Measurements from ENCODE around the gene PKP3. TPM values are rescaled to one million over a fixed set of nuclear protein-coding genes. Genes with fewer than 3 reads are reported as not detected.
"Not testable (repeated sequence)": the region's sequence is repeated elsewhere in the genome, so short reads cannot be mapped to it uniquely, and the experiment has no call there.

The PKP3 gene
- total RNA-seq, 1 donor from 2014 or later: not detected

DNA sequence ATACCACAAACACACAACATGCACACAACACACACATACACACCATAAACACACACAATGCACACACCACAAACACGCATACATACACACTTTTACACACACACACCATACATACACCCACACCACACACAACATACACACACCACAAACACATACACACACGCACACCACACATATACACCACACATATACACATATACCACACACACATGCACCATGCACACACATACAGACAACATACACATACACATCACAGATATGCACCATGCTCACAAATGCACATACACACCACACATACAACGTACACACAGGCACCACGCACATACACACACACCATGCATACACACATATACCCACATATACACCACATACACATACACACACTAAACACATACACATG, 36.4 kb upstream of the PKP3 start:
- intact Hi-C loops (cut with micrococcal nuclease): loop anchor here (5.0 kb wide), 4 partner anchors 70 to 150 kb away; partner anchors contain the start of genes PGGHG, PSMD13, RNH1 and SIRT3
- no peak overlapping the region for H3K4me3 Mint-ChIP-seq
- peaks cover 19% of the 10 kb centered on the region for H3K4me1 Mint-ChIP-seq (ENCODE audit: low read depth)
- H3K9me3 Mint-ChIP-seq: no peaks in the 10 kb centered on the region
- no peaks in the 10 kb centered on the region for H3K36me3 Mint-ChIP-seq (ENCODE audit: low read depth)
- peaks cover 3% of the 10 kb centered on the region for H3K27me3 Mint-ChIP-seq (ENCODE audit: insufficient read depth)
- no peak for DNase-seq (ENCODE audit: low spot score)
- H3K27ac Mint-ChIP-seq: no peak overlapping the region

DNA sequence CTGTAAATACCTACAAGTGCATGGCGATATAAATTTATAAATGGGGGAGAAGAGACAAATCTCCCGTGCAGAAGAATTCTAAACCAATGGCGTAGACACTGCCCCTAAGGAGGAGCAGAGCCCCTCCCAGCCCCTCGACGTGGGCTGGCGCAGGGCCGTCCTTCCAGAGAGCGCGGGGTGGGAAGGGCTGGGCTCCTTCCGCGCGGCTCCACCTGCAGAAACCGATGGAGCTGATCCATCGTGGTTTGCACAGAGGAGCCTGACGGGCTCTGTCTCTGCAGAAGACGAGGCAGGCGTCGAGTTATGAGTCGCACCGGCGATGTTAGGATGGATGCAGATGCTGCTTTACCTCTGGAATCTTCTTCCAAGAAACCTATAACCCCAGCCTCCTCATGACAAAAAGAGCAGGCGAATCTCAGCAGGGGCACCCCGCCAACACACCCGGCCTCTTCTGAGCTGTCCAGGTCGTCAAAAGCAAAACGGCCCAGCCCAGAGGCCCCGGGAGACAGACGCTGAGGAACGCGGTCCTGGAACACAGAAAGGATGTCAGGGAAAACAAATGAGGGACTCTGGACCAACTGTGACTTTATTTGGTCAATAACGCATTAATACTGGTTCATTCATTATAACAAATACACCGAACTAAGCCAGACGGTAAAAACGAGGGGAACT, 35.7 kb upstream of the PKP3 start:
- peaks cover 3% of the 10 kb centered on the region for H3K27me3 Mint-ChIP-seq (ENCODE audit: insufficient read depth)
- no peak for DNase-seq (ENCODE audit: low spot score)
- no peaks in the 10 kb centered on the region for H3K9me3 Mint-ChIP-seq
- no peak overlapping the region for H3K4me3 Mint-ChIP-seq
- intact Hi-C loops (cut with micrococcal nuclease): loop anchor here (5.0 kb wide), 4 partner anchors 71 to 149 kb away; partner anchors contain the start of genes PGGHG, PSMD13, RNH1 and SIRT3
- no peak overlapping the region for H3K27ac Mint-ChIP-seq
- H3K4me1 Mint-ChIP-seq (ENCODE audit: low read depth): peaks cover 13% of the 10 kb centered on the region
- no peaks in the 10 kb centered on the region for H3K36me3 Mint-ChIP-seq (ENCODE audit: low read depth)

DNA sequence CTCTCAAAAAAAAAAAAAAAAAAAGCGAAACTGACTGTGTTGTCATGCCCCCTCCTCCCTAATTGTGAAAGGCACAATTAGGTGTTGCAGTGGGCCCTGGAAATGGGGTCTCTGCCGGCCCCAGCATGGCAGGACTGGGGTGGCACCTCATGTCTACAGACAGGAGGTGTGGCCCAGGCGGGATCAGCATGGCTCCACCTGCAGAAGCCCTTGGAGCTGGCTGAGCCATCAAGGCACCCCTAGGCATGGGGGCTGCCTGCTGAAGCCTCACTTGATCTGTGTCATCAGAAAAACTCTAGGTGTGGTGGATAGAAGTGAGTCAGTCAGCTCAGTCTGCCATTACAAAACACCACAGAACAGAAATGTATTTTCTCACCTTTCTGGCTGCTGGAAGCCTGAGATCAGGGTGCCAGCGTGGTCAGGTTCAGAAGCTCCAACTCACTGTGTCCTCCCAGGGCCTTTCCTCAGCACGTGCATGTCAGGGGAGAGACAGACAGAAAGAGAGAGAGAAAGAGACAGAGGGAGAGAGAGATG, 34.8 kb upstream of the PKP3 start:
- Mint-ChIP-seq H3K36me3 (ENCODE audit: low read depth) (no peaks in the 10 kb centered on the region), H3K27ac (peak overlapping the region; percentile 20), H3K27me3 (ENCODE audit: insufficient read depth) (peaks cover 3% of the 10 kb centered on the region), H3K4me1 (ENCODE audit: low read depth) (peaks cover 6% of the 10 kb centered on the region), H3K9me3 (no peaks in the 10 kb centered on the region), H3K4me3 (no peak overlapping the region)
- no peak for DNase-seq (ENCODE audit: low spot score)
- intact Hi-C loops (cut with micrococcal nuclease): loop anchor here (5.0 kb wide), 4 partner anchors 72 to 148 kb away; partner anchors contain the start of genes PGGHG, PSMD13, RNH1 and SIRT3

DNA sequence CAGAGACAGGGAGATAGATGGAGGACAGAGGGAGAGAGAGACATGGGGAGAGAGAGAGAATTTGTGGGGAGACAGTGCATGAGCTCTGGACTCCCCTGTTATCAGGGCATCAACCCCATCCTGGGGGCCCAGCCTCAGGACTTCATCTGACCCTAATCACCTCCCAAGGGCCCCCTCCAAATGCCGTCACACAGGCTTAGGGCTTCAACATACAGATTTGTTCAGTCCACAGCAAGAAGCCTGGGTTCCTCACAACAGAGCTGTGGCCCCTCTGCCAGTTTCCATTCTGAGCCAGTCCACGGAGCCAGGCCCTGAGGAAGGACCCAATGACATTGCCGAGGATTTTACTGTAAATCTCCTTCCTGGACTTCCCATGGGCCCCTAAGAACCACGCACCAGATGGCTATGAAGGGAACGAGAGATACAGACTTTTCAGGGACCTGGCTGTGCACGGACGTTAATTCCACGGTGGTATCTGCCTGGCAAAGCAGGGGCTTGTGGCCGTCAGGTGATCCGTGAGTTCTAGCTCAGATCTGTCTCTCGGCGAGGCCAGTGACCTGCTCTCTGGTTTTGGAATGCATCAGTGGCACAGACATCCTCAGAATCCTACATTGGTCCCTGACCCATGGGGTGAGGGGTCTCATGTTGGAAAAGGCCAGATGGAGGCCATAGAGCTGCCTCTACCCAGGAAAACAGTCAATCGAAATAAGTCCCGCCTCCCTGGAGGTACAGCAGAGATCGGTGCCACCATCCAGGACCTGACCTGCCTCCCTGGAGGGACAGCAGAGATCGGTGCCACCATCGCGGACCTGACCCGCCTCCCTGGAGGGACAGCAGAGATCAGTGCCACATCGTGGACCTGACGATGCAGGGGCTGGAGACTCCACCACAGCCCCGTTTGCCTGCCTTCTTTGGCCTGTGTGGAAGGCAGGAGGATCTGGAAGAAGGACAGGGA, 33.4 kb upstream of the PKP3 start:
- Mint-ChIP-seq H3K4me1 (ENCODE audit: low read depth) (no peaks in the 10 kb centered on the region), H3K27ac (no peak overlapping the region), H3K4me3 (no peak overlapping the region), H3K9me3 (no peaks in the 10 kb centered on the region), H3K27me3 (ENCODE audit: insufficient read depth) (peaks cover 3% of the 10 kb centered on the region), H3K36me3 (ENCODE audit: low read depth) (no peaks in the 10 kb centered on the region)
- no peak for DNase-seq (ENCODE audit: low spot score)
- intact Hi-C loops (cut with micrococcal nuclease): no loop called here

DNA sequence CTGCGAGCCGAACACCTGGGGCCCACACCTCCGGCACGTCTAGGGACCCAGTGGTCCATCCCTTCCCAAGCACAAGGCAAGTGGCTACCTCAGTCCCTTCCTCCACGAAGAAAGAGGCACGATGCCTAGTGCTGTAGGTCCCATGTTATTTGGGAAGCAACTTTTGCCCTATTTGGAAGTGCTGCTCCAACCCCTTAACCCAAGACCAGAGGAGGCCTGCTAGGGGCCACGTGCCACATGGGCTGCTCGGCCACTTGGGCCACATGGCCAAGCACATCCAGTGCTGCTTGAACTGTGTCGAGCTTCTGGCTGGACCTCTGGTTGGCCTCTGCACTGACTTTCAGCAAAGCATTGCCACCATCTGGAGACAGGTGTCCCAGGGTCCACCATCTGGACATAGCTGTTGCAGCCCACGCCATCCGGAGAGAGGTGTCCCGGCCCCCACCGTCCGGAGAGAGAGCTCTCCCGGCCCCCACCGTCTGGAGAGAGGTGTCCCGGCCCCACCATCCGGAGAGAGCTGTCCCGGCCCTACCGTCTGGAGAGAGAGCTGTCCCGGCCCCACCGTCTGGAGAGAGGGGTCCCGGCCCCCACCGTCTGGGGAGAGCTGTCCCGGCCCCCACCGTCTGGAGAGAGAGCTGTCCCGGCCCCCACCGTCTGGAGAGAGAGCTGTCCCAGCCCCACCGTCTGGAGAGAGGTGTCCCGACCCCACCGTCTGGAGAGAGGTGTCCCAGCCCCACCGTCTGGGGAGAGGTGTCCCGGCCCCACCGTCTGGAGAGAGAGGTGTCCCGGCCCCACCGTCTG, 31.2 kb upstream of the PKP3 start:
- Mint-ChIP-seq H3K27ac (no peak overlapping the region), H3K4me3 (no peak overlapping the region), H3K36me3 (ENCODE audit: low read depth) (no peaks in the 10 kb centered on the region), H3K9me3 (no peaks in the 10 kb centered on the region), H3K27me3 (ENCODE audit: insufficient read depth) (peaks cover 25% of the 10 kb centered on the region), H3K4me1 (ENCODE audit: low read depth) (no peaks in the 10 kb centered on the region)
- DNase-seq (ENCODE audit: low spot score): no peak
- intact Hi-C loops (cut with micrococcal nuclease): no loop called here

DNA sequence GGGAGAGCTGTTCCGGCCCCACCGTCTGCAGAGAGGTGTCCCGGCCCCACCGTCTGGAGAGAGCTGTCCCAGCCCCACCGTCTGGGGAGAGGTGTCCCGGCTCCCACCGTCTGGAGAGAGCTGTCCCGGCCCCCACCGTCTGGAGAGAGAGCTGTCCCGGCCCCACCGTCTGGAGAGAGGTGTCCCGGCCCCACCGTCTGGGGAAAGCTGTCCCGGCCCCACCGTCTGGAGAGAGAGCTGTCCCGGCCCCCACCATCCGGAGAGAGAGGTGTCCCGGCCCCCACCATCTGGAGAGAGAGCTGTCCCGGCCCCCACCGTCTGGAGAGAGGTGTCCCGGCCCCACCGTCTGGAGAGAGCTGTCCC, 30.6 kb upstream of the PKP3 start:
- H3K27me3 Mint-ChIP-seq (ENCODE audit: insufficient read depth): peaks cover 31% of the 10 kb centered on the region
- H3K4me3 Mint-ChIP-seq; H3K9me3 Mint-ChIP-seq; intact Hi-C loops (cut with micrococcal nuclease); DNase-seq (ENCODE audit: low spot score); H3K27ac Mint-ChIP-seq; H3K4me1 Mint-ChIP-seq (ENCODE audit: low read depth); H3K36me3 Mint-ChIP-seq (ENCODE audit: low read depth): not testable (repeated sequence)

DNA sequence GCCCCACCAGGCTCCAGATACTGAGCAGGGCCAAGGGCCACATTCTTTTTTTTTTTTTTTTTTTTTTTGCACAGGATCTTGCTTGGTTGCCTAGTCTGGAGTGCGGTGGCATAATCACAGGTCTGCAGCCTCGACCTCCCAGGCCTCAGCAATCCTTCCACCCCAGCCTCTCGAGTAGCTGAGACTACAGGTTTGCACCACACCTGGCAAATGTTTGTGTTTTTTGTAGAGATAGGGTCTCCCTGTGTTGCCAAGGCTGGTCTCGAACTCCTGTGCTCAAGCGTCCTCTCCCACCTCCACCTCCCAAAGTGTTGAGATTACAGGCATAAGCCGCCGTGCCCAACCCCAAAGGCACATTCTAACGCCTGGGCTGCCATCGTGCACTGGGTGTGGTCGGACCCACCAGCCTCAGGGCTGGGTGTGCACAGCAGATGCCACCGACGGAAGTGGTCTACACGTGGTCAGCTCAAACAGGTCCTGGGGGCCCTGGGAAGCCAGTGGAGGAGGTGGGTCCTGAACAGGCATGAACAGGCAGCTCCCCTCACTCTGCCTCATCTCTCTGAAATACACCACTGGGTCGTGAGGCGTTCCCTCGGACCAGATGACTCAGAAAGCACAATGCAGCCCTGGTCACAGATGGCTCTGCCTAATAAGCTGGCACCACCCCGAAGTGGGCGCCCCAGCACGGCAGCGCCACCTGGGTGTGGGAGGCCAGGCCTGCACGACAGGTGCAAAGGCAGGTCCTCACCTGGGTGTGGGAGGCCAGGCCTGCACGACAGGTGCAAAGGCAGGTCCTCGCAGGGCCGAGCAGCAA, 29.9 kb upstream of the PKP3 start:
- no peak overlapping the region for H3K27ac Mint-ChIP-seq
- H3K4me3 Mint-ChIP-seq: no peak overlapping the region
- no peak for DNase-seq (ENCODE audit: low spot score)
- peaks cover 34% of the 10 kb centered on the region for H3K27me3 Mint-ChIP-seq (ENCODE audit: insufficient read depth)
- H3K9me3 Mint-ChIP-seq: no peaks in the 10 kb centered on the region
- no peaks in the 10 kb centered on the region for H3K36me3 Mint-ChIP-seq (ENCODE audit: low read depth)
- intact Hi-C loops (cut with micrococcal nuclease): no loop called here
- no peaks in the 10 kb centered on the region for H3K4me1 Mint-ChIP-seq (ENCODE audit: low read depth)

DNA sequence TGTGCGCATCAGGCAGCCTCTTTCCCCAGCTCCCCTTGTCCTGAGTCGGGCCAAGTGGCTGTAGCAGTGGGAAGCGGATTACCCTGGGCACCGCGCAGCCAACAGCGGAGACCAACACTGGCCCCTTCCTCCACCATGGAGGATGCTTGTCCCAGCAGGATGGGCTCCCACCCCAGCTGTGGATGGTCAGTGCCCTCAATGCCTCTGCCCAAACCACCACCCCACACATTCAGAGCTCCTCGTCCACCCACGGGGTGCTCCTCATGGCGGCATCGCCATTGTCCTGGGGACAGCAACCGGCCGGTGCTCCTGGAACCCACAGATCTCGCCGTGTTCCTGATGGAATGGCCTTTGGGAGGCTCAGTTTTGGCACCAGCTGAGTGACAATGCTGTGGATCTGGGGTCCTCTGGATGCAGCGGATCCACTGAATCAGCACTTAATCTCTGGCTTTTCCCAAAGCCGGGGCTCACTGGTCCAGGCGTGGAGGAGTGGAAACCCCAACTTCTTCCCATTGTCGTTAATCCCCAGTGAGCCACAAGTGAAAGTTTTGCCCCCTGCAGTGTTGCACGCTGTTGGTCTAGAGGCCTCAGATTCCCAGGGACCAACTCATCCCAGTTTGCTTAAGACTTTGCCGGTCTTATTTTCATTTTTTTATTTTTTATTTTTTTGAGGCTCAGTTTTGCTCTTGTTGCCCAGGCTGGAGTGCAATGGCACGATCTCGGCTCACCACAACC, 28.9 kb upstream of the PKP3 start:
- peaks cover 31% of the 10 kb centered on the region for H3K27me3 Mint-ChIP-seq (ENCODE audit: insufficient read depth)
- no peak overlapping the region for H3K27ac Mint-ChIP-seq
- no peaks in the 10 kb centered on the region for H3K9me3 Mint-ChIP-seq
- DNase-seq (ENCODE audit: low spot score): no peak
- no peaks in the 10 kb centered on the region for H3K4me1 Mint-ChIP-seq (ENCODE audit: low read depth)
- intact Hi-C loops (cut with micrococcal nuclease): no loop called here
- no peaks in the 10 kb centered on the region for H3K36me3 Mint-ChIP-seq (ENCODE audit: low read depth)
- H3K4me3 Mint-ChIP-seq: no peak overlapping the region

DNA sequence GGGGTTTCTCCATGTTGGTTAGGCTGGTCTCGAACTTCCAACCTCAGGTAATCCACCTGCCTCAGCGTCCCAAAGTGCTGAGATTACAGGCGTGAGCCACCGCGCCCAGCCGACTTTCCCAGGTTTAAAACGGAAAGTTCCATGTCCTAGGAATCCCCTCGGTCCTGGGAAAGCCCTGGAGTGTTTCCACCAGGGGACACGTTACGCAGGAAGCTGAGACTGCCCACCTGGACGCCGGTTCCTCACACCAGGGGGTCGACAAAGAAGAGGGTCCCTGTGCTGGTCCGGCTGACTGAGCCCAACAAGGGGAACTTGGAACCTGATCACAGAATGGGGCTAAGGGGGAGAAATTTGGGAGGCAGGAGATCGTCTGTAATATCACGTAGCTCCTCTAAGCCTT, 28.2 kb upstream of the PKP3 start:
- intact Hi-C loops (cut with micrococcal nuclease): no loop called here
- Mint-ChIP-seq H3K4me1 (ENCODE audit: low read depth) (no peaks in the 10 kb centered on the region), H3K4me3 (no peak overlapping the region), H3K36me3 (ENCODE audit: low read depth) (no peaks in the 10 kb centered on the region), H3K9me3 (no peaks in the 10 kb centered on the region), H3K27me3 (ENCODE audit: insufficient read depth) (peaks cover 38% of the 10 kb centered on the region), H3K27ac (no peak overlapping the region)
- DNase-seq (ENCODE audit: low spot score): no peak

DNA sequence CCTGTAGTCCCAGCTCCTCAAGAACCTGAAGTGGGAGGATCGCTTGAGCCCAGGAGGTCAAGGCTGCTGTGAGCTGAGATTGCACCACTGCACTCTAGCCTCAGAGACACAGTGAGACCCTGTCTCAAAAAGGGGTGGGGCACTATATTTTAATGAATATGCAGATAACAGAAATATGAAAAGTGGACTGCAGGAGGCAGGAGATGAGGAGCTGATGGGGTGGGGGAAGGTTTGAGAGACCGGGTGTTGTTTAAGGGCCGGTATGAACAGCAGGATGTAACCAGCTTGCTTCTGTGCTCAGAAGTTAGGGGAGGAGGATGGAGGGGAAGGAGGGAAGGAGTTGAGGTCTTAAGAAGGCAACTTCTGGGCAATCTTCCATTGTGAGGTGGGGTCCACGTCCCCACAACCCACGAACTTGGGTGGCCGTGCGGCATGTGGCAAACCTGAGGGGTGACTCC, 26.0 kb upstream of the PKP3 start:
- peak overlapping the region; percentile 66 for H3K4me3 Mint-ChIP-seq
- H3K9me3 Mint-ChIP-seq: no peaks in the 10 kb centered on the region
- no peaks in the 10 kb centered on the region for H3K36me3 Mint-ChIP-seq (ENCODE audit: low read depth)
- no peaks in the 10 kb centered on the region for H3K4me1 Mint-ChIP-seq (ENCODE audit: low read depth)
- DNase-seq (ENCODE audit: low spot score): no peak
- peaks cover 44% of the 10 kb centered on the region for H3K27me3 Mint-ChIP-seq (ENCODE audit: insufficient read depth)
- H3K27ac Mint-ChIP-seq: peak overlapping the region; percentile 1
- intact Hi-C loops (cut with micrococcal nuclease): no loop called here

DNA sequence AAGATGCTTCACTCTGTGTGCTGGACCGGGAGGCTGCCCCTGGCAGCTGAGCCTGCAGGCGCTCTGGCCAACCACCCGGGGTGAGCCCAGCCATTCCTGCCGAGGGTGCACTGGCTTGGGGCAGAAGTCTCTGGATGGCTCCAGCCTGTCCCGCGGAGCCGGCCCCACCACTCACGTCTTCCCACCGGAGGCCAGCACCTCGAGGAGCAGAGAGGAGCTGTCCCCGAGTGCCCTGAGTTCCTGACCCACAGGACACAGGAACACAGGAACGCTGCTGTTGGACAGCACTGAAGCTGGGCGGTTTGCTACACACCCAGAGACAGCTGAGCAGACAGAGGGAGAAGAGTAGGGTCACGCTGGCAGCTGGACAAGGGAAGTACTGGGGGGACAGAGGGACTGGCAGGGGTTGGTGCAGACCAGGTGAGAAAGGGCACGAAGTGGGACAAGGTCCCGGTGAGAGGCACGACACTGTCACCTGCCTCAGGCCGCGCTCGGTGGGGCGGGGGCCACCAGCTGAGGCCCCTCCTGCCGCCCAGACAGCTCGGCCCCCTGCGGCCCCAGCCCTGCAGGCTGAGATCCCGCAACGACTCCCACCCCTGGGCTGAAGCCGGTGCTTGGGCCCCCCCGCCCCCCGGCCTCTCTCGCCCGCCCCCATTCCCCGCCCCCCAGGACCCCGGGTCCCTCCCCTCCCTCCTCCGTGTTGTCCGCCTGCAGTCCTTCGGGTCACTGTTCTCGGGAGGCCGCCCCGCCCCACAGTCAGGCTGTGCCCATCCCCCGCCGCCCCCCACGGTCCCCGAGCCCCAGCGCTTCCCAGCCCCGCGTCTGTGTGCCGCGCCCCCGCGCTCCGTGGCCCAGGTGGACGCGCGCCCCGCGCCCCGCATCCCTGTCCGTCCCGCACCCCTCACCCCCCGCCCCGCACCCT, 25.3 kb upstream of the PKP3 start:
- Mint-ChIP-seq H3K4me3 (peak overlapping the region; percentile 81), H3K27ac (peak overlapping the region; percentile 61), H3K27me3 (ENCODE audit: insufficient read depth) (peaks cover 44% of the 10 kb centered on the region), H3K36me3 (ENCODE audit: low read depth) (no peaks in the 10 kb centered on the region), H3K4me1 (ENCODE audit: low read depth) (no peaks in the 10 kb centered on the region), H3K9me3 (no peaks in the 10 kb centered on the region)
- intact Hi-C loops (cut with micrococcal nuclease): no loop called here
- DNase-seq (ENCODE audit: low spot score): no peak
